ENCODE data around the gene MAP1B.

The MAP1B gene

DNA sequence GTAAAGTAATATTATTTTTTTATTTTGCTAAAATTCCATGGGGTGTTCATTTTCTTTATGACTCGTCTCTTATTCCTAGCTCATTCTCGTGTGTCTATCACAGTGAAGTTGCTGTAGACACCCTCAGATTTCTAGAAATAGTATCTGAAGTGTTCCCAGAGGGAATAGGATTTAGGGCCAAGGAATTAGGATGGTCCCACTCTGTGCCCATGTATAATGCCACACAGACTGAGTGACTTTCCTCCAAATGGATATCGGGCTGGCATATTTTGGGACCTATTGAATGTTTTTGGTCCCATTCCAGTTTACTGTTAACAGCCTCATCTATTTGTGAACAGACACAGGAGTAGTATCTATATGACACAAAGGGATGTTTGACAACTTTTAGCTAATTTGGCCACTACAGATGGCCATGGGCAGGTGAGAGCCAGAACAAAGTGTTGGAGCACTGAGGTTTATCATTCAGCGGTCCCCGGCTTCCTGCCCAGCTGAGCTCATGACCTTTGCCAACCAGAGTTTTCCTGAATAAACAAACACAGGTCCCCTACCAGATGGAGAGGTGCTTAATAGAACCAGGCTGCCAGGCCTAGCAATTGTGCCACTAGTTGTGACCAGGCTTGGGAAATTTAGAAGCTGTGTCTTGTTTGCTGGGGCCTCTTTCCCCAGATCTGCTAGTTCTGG lies 46.9 kb downstream of the MAP1B start:
- DNase-seq (ENCODE audit: extremely low spot score): no peak
- CTCF ChIA-PET: no interaction called here
- TF ChIP-seq FOXK2 (IDR thresholded peaks at IDR 0.05) (no peak), HDGF (IDR thresholded peaks at IDR 0.05; ENCODE audit: borderline replicate concordance) (no peak), BHLHE40 (IDR thresholded peaks at IDR 0.05; ENCODE audit: borderline replicate concordance) (no peak), CTBP1 (IDR thresholded peaks at IDR 0.05; ENCODE audit: borderline replicate concordance) (no peak), L3MBTL2 (conservative IDR thresholded peaks at IDR 0.05) (no peak), ELF4 (IDR thresholded peaks at IDR 0.05) (no peak), FOXM1 (IDR thresholded peaks at IDR 0.05; ENCODE audit: borderline replicate concordance) (no peak), FOXA1 (IDR thresholded peaks at IDR 0.05) (no peak), NFRKB (IDR thresholded peaks at IDR 0.05) (no peak), ZNF384 (IDR thresholded peaks at IDR 0.05) (no peak), SP1 (IDR thresholded peaks at IDR 0.05) (no peak), SUZ12 (IDR thresholded peaks at IDR 0.05) (no peak), LEF1 (IDR thresholded peaks at IDR 0.05; ENCODE audit: borderline replicate concordance) (no peak), TARDBP (IDR thresholded peaks at IDR 0.05) (no peak), ARNT (IDR thresholded peaks at IDR 0.05) (no peak)
- TF ChIP-seq, protein P1, sequence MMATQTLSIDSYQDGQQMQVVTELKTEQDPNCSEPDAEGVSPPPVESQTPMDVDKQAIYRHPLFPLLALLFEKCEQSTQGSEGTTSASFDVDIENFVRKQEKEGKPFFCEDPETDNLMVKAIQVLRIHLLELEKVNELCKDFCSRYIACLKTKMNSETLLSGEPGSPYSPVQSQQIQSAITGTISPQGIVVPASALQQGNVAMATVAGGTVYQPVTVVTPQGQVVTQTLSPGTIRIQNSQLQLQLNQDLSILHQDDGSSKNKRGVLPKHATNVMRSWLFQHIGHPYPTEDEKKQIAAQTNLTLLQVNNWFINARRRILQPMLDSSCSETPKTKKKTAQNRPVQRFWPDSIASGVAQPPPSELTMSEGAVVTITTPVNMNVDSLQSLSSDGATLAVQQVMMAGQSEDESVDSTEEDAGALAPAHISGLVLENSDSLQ (IDR thresholded peaks at IDR 0.05): no peak
- POLR2A ChIA-PET: no interaction called here

DNA sequence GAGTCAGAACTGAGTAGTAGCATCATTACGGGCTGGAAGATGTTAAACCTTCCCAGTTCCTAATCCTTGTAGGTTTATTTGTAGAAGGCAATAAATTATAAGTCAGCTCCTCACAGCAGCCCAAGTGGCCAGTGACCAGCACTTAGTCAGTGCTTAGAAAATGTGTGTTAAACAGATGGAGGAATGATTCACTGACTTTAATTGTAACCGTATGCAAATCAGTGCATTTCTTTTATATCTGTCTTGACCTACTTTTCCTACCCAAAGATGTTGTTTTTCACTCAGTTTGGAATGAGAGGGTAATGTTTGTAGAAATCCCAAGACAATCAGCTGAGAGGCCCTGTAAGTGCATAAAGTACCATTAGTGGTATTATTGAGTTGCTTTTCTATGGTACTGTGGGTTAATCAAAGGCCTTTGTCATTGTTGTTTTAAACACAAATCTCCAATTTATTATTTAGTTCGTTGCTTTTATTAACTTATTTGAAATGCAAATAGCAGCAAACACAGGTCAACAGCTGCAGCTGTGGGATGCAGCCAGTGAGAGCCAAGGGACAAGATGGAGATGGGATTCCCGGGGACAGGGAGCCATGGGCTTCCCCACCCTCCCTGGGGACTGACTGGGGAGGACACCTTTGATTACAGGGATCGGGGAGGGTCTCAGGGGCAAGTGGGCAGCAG lies 49.8 kb downstream of the MAP1B start:
- CTCF ChIA-PET: interaction anchor here (1.2 kb wide), 1 partner anchor 10 kb away, joined by 3 read pairs; no protein-coding TSS in a partner anchor
- no peak for DNase-seq (ENCODE audit: extremely low spot score)

DNA sequence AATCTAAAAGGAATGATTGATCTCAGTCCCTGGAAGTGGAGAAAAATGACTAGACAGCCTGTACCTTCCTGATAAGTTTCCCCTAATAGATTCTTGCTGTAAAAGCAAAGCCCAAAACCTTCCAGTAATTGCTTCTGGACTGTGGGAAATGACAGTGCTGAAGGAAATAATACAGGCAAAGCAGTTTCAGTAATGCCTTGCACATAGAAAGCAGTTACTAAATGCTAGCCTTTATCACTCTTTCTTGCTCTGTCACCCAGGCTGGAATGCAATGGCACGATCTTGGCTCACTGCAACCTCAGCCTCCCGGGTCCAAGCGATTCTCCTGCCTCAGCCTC lies 50.3 kb downstream of the MAP1B start:
- TF ChIP-seq BHLHE40 (IDR thresholded peaks at IDR 0.05; ENCODE audit: borderline replicate concordance) (no peak), ELF4 (IDR thresholded peaks at IDR 0.05) (no peak), SUZ12 (IDR thresholded peaks at IDR 0.05) (no peak), LEF1 (IDR thresholded peaks at IDR 0.05; ENCODE audit: borderline replicate concordance) (no peak), ARNT (IDR thresholded peaks at IDR 0.05) (no peak), HDGF (IDR thresholded peaks at IDR 0.05; ENCODE audit: borderline replicate concordance) (no peak), CTBP1 (IDR thresholded peaks at IDR 0.05; ENCODE audit: borderline replicate concordance) (no peak), ZNF384 (IDR thresholded peaks at IDR 0.05) (no peak), FOXK2 (IDR thresholded peaks at IDR 0.05) (no peak), TARDBP (IDR thresholded peaks at IDR 0.05) (no peak), SP1 (IDR thresholded peaks at IDR 0.05) (no peak), NFRKB (IDR thresholded peaks at IDR 0.05) (no peak), FOXA1 (IDR thresholded peaks at IDR 0.05) (no peak), FOXM1 (IDR thresholded peaks at IDR 0.05; ENCODE audit: borderline replicate concordance) (no peak), L3MBTL2 (conservative IDR thresholded peaks at IDR 0.05) (no peak)
- TF ChIP-seq, protein P1 (IDR thresholded peaks at IDR 0.05): no peak
- ChIA-PET POLR2A (no interaction called here), CTCF (interaction anchor here (1.2 kb wide), 1 partner anchor 9 kb away, joined by 3 read pairs; no protein-coding TSS in a partner anchor)
- no peak for DNase-seq (ENCODE audit: extremely low spot score)

More for the DNA sequence above, 49.8 kb downstream of the MAP1B start:
- POLR2A ChIA-PET: no interaction called here
- TF ChIP-seq FOXA1 (IDR thresholded peaks at IDR 0.05) (no peak), SUZ12 (IDR thresholded peaks at IDR 0.05) (no peak), TARDBP (IDR thresholded peaks at IDR 0.05) (no peak), ZNF384 (IDR thresholded peaks at IDR 0.05) (no peak), ARNT (IDR thresholded peaks at IDR 0.05) (no peak), CTBP1 (IDR thresholded peaks at IDR 0.05; ENCODE audit: borderline replicate concordance) (no peak), L3MBTL2 (conservative IDR thresholded peaks at IDR 0.05) (no peak), FOXK2 (IDR thresholded peaks at IDR 0.05) (no peak), SP1 (IDR thresholded peaks at IDR 0.05) (no peak), FOXM1 (IDR thresholded peaks at IDR 0.05; ENCODE audit: borderline replicate concordance) (no peak), NFRKB (IDR thresholded peaks at IDR 0.05) (no peak), ELF4 (IDR thresholded peaks at IDR 0.05) (no peak), LEF1 (IDR thresholded peaks at IDR 0.05; ENCODE audit: borderline replicate concordance) (no peak), BHLHE40 (IDR thresholded peaks at IDR 0.05; ENCODE audit: borderline replicate concordance) (no peak), HDGF (IDR thresholded peaks at IDR 0.05; ENCODE audit: borderline replicate concordance) (no peak)
- TF ChIP-seq, protein P1 (IDR thresholded peaks at IDR 0.05): no peak

DNA sequence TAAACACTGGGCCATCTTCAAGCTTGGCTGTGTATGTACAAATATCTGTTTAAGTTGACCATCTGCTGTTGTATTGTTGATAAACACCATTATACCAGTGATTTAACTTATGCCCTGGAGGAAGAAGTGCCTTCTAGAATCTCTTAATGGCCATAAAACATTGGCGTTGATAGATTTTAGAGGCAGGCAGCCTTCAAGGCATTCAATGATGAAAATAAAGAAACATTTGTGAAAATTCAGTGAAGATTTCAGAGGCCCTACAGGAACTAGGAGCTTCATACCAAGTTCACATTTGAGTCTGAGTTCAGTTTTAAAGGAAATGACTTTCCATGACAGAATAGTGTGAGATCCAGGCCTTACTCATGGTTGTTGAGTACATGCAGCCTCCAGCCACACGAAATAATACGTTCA lies 52.2 kb downstream of the MAP1B start:
- CTCF ChIA-PET: no interaction called here
- TF ChIP-seq ZNF384 (IDR thresholded peaks at IDR 0.05) (no peak), FOXK2 (IDR thresholded peaks at IDR 0.05) (no peak), TARDBP (IDR thresholded peaks at IDR 0.05) (no peak), HDGF (IDR thresholded peaks at IDR 0.05; ENCODE audit: borderline replicate concordance) (no peak), ARNT (IDR thresholded peaks at IDR 0.05) (no peak), CTBP1 (IDR thresholded peaks at IDR 0.05; ENCODE audit: borderline replicate concordance) (no peak), SUZ12 (IDR thresholded peaks at IDR 0.05) (no peak), BHLHE40 (IDR thresholded peaks at IDR 0.05; ENCODE audit: borderline replicate concordance) (no peak), FOXA1 (IDR thresholded peaks at IDR 0.05) (no peak), L3MBTL2 (conservative IDR thresholded peaks at IDR 0.05) (no peak), ELF4 (IDR thresholded peaks at IDR 0.05) (no peak), SP1 (IDR thresholded peaks at IDR 0.05) (no peak), NFRKB (IDR thresholded peaks at IDR 0.05) (no peak), LEF1 (IDR thresholded peaks at IDR 0.05; ENCODE audit: borderline replicate concordance) (no peak), FOXM1 (IDR thresholded peaks at IDR 0.05; ENCODE audit: borderline replicate concordance) (no peak)
- TF ChIP-seq, protein P1 (IDR thresholded peaks at IDR 0.05): no peak
- POLR2A ChIA-PET: no interaction called here

More for the DNA sequence above, 52.2 kb downstream of the MAP1B start:
- DNase-seq (ENCODE audit: extremely low spot score): no peak
